Upper lobe of left lung (tissue), 4 donors: Measurements from ENCODE around the gene ATAD3A.
"Not testable (repeated sequence)": the region's sequence is repeated elsewhere in the genome, so short reads cannot be mapped to it uniquely, and the experiment has no call there.

Experiments
- CTCF ChIP-seq, 6 experiments: fragments of 450-650 bp in 4 of 6; fragments of 200-600 bp in 2 of 6; sonication (generic) in 2 of 6; IDR thresholded peaks; one replicate each; pipeline ENCODE4 v1.5.1; 2016 to 2019; ENCODE audit warnings: antibody characterized with exemption in 6 of 6
- POLR2A ChIP-seq, 4 donors: fragments of 450-650 bp; IDR thresholded peaks; one replicate each; pipeline ENCODE4 v1.5.1; 2016 to 2017; ENCODE audit warnings: antibody characterized with exemption in 4 of 4, mild to moderate bottlenecking in 2 of 4
- POLR2AphosphoS5 ChIP-seq, 2 donors: sonication (generic); formaldehyde crosslinking; IDR thresholded peaks; one replicate each; pipeline ENCODE4 v1.5.1; 2017; ENCODE audit warnings: antibody characterized with exemption in 2 of 2

GRCh38 chr1:1494311-1494710 lies 17.7 kb upstream of the ATAD3A start:
- not testable (repeated sequence) for TF ChIP-seq CTCF, POLR2A, POLR2AphosphoS5 (IDR thresholded peaks at IDR 0.05)
